ENCODE results near the gene PLCD4.

Gene PLCD4

DNA sequence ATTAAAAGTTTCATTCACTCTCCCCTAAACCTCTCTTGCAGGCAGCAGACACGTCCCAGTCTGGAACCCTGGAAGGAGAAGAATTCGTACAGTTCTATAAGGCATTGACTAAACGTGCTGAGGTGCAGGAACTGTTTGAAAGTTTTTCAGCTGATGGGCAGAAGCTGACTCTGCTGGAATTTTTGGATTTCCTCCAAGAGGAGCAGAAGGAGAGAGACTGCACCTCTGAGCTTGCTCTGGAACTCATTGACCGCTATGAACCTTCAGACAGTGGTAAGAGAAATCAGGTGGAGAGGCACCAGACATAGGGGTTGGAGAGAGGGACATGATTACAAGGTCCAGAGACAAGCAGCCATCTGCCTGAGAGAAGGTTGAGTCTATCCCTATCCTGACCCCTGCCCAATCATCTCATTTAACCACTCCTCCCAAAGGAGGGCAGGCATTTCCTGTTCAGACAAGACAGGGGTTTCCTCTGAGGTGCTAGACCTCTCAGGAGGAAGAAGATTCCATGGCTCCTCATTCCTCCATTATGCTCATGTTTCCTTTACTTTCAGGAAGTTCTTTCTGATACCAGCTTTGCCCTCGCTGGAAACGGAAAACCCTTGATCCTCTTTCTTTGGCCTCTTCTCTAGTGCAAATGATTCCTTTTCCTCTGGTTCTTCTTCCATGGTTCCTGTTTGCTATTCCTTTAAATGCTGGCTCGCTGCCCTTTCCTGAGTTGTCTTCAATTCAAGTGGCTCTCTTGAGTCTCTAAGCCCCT is 15.1 kb downstream of the PLCD4 start:
- no peak for DNase-seq

DNA sequence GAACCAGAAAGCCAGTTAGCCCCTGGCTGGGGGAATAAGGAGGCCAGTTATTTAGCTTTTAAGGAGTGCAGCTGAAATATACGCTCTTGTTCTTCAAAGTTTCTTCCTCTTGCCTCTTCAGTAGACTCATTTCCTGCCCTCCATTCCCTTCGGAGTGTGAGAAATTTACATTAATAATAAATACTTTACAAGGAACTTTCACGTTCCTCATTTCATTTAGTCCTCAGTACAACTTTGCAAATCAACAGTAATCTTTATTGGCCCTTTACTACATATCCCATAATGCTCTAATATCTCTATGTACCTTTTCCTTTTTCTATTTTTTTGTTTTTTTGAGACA is 15.6 kb downstream of the PLCD4 start:
- DNase-seq, result no peak

DNA sequence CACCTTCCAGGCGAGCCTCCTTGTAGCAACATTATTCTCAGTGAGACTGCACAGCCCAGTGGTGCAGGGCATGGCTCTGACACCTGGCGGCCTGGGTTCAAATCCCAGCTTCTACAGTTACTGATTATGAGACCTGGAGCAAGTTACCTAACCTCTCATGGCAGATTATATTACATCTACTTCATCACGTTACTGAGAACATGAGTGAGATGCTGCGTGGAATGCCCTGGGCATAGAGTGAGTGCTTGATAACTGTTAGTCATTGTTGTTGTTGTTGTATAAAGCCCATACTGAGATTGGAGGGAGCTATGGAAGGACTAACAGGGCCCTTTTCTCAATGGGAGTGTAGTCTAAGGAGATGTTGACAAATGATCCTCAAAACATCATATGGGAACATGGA is 18.7 kb downstream of the PLCD4 start:
- no peak for DNase-seq

DNA sequence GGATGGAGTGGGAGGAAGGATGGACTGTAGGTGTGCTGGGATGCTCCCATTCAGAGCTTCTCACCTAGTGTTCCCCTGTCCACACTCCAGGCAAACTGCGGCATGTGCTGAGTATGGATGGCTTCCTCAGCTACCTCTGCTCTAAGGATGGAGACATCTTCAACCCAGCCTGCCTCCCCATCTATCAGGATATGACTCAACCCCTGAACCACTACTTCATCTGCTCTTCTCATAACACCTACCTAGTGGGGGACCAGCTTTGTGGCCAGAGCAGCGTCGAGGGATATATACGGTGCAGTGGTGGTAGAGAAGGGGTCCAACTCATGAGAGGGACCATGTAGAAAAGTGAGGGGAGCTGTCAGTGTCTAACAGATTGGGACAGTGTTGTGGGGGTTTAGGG is 20.2 kb downstream of the PLCD4 start:
- no peak for DNase-seq

DNA sequence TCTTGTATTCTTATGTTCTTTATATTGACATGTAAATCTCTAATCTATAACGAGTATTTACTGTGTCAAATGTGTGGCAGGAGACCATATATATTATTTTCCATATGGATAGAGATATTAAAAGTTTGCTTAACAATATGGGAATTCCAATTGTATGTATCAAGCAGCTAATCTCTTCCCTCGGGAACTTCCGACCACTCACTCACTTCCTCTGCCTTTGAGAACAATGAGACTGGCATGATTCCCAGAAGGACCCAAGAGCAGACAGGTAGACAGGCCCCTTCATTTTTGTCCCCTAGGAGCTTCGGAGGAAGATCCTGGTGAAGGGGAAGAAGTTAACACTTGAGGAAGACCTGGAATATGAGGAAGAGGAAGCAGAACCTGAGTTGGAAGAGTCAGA is 24.1 kb downstream of the PLCD4 start:
- DNase-seq, result no peak

DNA sequence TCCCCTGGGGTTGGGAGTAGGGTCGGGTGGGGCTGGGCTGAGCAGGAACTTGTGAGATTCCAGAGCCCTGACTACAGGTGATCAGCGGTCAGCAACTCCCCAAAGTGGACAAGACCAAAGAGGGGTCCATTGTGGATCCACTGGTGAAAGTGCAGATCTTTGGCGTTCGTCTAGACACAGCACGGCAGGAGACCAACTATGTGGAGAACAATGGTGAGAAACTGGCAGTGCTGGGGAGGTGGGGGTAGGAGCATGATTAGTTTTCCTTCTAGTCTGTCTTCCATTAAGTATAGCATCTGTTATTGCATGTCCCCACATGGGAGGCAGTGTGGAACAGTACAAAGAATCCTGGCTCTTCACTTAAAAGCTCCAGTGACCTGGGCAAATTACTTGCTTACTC is 28.0 kb downstream of the PLCD4 start:
- no peak for DNase-seq

DNA sequence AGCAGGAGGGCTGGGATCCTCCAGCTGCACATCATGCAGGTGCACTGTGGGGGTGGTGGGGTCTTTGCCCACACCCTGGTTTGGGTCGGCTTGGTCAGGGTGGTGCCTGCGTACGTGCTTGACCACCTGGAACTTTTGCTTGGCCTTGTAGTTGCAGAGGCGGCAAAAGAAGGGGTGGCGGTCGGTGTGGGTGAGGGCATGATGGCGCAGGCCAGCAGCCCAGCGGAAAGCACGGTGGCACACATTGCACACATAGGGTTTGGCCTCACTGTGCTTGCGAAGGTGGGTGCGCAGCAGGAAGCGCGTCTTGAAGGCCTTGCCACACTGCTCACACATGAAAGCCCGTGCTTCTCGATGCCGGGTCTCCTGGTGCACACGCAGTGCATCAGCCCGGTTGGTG is 30.7 kb downstream of the PLCD4 start:
- no peak for DNase-seq

DNA sequence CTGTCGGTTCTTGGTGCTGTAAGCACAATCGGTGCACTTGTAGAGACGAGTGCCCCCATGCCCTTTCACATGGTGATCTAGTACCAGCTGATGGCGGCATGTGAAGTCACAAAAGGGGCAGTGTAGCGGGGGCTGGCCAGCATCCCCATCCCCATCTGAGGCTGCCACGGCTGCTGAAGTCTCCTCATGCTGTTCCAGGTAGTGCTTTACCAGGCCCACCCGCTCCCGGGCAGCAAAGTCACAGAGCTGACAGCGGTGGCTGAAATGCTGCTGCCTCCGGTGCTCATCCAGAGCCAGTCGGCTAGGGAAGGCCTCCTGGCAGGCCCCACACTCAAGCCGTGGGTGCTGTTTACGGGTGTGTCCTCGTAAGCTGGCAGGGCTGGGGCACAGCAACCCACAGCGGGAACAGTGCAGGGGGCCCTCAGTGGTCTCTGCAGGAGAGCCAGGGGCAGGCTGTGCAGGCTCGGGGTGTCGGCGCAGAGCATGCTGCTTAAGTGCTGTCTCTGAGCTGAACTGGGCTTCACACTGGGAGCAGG is 34.5 kb downstream of the PLCD4 start:
- no peak for DNase-seq

DNA sequence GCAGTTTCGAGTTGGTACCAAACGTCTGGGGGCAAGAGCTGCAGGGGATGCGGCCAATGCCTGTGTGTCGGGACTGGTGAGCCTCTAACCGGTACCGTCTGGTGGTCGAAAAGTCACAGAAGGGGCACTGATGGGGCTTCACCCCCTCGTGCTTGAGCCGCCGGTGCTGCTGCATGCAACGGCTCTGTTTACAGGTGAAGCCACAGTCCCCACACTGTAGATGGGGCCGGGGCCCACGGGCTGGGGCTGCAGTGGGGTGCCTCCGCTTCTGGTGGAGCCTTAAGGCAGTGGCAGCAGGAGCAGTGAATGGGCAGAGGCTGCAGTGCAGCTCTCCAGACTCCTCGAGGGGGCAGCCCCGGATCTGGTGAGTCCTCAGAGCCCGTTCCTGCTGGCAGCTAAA is 35.1 kb downstream of the PLCD4 start:
- DNase-seq, result no peak

DNA sequence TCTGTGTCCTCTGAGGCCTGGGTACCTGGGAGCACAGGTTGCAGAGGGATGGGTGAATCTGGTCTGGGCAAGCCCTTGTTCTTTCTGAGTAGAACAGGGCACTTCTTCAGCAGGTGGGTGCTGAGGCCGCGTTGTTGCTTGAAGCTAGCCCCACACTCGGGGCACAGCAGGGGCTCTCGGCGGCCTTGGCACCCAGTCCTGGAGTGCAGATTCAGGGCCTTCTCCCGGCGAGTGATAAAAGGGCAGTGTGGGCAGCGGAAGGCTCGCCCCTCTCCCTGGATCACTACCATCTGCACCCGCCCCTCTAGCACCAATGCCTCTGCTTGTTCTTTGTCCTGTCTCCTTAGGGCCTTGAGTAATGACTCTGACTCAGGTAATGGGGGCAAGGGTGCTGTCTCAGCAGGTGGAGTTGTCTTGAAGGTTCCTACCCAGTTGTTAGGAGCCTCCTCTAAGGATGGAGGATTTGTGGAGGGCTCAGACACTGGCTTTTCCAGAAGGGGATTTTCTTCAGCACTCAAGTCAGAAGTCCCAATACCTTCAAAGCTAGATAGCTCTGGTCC is 36.1 kb downstream of the PLCD4 start:
- DNase-seq, result no peak

DNA sequence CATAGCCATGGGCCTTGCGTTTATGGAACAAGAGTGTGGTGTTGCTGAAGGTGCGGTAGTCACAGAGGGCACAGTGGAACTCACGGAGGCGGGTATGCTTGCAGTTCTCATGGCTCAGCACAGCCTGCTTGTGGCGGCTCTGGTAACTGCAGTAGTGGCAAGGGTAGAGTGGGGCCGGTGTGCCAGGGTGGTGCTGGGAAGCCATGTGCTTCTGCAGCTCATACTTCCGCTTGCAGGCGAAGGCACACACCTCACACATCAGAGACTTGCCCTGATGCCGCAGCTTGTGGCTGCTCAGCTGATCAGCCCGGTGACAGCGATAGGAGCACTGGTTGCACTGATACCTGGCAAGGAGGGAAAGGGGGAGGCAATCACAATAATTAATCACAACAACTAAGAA is 37.0 kb downstream of the PLCD4 start:
- DNase-seq, result no peak

DNA sequence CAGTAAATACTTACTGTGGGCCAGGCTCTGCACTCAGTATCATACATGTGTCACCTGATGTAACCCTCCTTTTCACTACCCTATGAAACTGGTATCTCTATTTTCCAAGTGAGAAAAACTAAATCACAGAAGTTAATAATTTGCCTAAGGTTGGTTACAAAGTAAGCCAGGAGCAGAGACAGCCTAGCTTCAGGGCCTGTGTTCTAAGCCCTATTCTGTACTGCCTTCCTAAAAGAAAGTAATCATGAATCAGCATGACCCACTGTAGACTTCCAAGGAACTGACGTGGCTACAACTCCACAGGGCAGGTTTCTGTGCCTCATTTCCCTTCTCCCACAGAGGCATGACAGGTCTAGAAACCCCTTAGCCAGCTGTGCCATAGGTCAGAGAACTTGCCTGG is 37.4 kb downstream of the PLCD4 start:
- no peak for DNase-seq

DNA sequence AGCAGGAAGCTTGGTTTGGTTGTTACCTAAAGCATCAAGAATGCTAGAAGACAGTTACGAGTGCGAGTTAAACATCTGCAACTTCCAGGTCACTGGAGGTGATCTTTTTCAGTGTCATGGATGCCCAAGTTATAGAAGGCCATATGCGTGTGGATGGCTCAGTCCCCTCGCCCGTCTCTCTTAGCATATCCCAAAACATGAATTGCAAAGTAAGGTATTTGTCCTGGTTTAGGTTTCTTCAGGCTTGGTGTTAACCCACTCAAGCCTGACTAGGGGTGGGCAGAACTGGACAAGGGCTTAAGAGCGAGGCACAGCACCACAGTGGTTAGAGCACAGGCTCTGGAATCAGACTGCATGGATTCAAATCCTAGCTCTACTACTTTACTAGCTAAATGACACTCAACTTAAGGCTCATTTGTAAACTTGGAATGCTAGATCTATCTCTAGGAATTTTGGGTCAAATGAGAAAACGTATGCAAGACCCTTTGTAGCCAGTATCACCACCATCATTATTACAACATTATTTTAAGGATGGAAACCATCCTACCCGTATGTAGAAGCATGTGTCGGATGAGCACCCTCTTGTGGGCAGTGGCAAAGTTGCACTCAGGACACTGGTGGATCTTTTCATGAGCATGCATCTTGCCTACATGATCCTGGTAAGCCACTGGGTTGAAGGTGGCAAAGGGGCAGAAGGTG is 40.5 kb downstream of the PLCD4 start:
- peak; percentile 74 for DNase-seq

DNA sequence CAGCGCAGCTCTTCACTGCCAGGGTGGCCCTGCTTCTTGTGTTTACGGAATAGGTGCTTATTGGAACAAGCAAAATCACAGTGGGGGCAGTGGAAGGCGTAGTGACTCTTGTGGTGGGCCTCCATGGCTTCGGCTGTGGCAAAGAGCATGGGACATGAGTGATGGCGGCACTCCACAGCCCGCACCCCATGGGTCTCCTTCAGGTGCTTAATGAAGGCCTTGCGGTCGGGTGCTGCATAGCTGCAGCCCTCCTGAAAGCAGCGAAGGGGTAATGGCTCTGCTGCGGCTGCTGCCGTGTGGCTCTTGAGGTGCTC is 41.0 kb downstream of the PLCD4 start:
- no peak for DNase-seq

DNA sequence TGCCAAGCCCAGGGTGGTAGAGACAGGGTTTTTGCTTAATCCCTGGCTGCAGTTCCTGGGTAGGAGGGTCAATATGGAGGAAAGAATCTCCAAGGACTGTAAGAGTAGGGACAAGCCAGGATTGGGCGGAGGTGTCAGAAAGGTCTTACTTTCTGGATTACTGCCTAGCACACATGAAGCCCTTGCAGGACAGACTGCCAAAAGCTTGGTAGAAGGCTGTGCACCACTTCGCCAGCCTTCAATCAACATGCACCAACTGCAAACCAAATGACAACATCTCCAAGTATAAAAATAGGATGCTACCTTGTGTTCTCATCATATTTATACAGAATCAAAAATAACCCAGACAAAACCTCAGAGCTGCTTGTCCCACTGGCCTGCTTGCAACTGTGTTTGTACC is 48.1 kb downstream of the PLCD4 start:
- no peak for DNase-seq

DNA sequence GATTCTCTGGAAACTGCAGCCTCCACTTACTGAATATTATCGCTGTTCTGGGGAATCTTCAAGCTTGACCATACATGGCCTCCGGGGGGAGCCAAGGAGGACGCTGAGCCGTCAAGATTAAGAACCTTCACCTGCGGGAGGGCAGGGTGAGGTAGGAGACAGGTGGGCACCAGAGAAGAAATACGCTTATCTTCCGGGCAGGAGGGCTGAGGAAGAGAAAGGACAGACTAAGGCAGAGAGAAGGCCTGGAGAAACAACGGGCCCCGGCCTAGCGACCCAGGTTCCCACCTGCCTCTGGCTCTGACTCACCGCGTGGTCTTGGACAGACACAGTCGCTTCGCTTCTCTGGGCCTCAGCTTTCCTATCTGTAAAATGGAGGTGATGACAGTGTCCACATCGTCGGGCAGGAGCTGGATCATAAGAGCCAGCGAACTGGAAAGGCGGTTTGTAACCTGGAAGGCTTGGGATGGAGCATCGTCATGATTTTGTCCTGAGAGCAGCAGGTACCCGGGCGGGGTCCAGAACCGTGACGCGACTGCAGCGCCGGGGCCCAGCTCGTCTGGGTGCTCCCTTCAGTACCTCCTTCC is 51.1 kb downstream of the PLCD4 start:
- peak; percentile 56 for DNase-seq

DNA sequence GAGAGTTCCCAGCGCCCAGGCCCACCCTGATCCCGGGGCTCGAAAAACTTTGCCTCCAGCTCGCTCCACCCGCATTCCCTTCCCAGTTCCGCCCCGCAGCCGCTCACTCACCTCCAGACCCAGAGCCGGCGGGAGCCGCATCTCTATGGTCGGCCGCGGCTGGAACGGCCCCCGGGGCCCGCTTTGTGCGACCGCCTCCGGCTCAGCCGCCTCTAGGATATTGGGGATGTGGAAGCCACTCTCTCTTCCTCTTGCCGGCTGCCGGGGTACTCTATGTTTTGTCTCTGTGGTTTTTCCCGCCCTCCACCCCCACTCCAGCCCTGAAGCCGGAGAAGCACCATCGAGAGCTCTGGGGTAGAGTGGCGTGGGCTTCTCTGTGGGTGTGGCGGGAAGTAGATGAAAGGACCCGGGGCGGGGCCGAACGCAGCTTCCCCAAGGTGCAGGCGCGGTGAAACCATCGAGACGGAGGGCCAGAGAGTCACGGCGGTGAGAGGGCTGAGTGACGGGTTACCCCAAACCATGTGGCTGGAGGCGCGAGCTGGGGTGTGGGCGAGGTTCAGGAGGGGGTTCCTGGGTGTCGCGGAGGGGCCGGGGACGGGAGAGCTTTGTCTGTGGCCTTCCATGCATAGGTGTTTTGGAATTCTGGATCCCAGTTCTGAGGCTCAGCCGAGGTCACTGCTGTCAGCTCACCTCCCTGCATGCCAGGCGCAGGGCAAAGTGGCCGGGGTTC is 51.7 kb downstream of the PLCD4 start, which contains the start of the genes BCS1L and ZNF142:
Gene BCS1L, plus strand, starts transcription at position 426 of the 730 bp plus-strand sequence. CDS start 1,305 bp downstream, outside the sequence.
Gene ZNF142, minus strand, starts transcription at position 366 of the 730 bp plus-strand sequence. CDS start 3,194 bp downstream, outside the sequence.
- DNase-seq, result peak; percentile 94

DNA sequence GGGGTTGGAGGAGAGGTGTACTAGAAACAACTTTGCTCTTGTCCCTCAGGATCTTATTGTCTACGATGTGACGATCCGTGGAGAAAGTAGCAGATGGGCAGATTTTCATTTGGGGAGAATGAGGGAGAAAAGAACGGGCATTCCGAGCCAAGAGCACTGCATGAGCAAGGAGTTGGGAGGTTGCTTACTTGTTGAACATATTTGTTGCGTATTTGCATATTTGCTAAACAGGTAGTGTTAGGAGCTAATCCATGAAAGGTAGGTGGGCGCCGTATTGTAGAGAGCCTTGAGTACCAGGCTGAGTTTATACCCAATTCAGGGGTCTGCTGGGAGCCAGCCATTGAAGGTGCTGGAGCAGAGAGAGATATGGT is 52.3 kb downstream of the PLCD4 start:
- no peak for DNase-seq

DNA sequence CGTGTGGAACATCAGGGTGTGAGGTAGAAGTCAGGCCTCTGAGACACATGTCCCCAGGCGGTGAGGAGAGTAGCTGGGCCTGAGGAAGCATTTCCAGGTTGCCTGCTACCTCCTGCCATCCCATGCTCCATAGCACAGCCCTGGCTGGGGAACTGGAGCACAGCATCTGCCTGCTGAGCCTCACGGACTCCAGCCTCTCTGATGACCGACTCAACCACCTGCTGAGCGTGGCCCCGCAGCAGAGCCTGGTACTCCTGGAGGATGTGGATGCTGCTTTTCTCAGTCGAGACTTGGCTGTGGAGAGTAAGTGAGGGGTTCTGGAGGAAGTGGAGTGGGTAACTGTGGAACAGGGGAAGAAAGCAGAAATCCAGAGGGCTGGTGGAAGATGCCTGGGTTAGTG is 54.7 kb downstream of the PLCD4 start:
- DNase-seq, result no peak

DNA sequence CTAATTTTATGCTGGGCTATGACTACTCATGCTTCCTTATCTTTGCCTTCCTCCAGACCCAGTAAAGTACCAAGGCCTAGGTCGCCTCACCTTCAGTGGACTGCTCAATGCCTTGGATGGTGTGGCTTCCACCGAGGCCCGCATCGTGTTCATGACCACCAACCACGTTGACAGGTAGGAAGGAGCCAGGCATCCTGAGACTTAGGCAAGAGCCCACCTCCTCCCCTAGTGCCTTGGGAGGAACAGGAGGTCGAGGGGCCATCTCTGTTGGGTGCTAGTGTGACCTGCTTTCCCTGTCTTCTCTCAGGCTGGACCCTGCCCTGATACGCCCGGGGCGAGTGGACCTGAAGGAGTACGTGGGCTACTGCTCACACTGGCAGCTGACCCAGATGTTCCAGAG is 55.1 kb downstream of the PLCD4 start:
- no peak for DNase-seq

DNA sequence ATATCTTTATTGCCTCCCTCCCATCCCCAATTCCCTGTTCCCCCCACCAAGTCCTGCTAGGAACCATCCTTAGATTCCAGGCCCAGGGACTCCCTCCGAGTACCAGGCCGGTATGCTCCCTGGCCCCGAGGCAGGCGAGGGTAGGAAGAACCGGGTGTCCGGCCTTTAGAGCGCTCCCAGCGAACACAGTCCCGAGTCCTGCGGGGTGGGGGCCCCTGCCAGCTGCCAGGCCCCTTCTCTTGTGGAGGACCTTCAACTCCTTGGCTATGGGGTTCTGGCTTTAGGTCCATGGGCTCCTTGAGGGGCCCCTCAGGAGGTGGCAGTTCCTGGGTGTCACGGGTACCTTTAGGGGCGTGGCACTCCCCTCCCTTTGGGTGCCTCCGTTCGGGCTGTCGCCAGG is 56.2 kb downstream of the PLCD4 start:
- DNase-seq, result no peak

DNA sequence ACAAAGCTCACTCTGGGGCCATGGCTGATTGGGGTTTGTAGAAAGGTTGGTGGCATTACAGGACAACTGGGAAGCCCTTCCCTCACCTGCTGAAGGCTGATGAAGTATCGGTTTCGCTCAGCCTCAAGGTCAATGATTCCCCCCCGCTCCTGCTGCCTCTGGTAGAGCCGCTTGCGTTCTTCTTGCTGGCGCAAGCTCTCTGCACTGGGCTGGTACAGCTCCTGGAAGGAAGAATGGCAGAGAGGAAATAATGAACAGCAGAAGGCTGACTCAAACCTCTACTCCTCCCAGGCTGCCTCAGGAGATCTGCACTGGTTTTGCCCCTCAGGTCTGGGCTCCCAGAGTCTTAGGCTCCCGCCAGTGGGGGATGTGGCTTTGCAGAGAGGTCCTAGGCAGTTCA is 57.0 kb downstream of the PLCD4 start:
- no peak for DNase-seq

DNA sequence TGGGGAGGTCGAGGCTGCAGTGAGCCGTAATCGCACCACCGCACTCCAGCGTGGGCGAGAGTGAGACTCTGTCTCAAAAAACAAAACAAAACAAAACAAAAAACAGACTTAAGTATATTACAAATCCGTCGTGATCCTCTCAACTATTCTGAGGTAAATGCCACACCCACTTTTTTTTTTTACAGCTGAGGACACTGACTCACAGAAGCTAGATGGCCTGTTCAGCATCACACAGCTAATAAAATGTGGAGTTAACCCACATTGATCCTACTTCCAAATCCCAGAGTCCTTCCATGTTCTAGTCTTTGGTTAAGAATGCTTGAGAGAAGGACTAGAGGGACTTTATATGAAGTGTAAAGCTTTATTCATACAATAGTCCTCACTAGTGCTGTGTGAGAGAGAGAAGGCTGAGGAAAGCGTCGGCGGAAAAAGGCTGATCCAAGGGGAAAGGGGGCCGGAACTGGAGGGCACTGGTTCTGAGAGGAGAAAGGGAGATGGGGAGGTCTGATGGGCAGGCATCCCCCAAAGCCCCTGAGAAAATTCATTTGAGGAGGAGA is 63.5 kb downstream of the PLCD4 start:
- no peak for DNase-seq

Measured in eye (tissue), 1 donor.